ENCODE results near the gene RREB1.
"Not testable (repeated sequence)": the region's sequence is repeated elsewhere in the genome, so short reads cannot be mapped to it uniquely, and the experiment has no call there.

The RREB1 gene

DNA sequence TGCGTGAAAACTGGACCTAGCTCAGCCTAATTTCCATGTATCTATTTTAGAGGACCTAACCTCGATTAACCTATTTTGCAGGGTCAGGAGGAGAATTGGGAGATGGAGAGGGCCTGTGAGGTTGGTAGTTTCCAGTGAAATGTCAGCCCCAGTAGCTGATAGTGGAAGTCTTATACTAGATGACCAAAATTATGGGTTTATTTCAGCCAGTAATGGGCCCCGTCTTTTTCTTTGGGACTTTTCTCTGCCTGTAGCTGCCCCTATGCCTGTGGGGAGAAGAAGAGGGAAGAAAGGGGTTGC, 37.8 kb downstream of the RREB1 start:
- DNase-seq: no peak

- no peak for DNase-seq
Measured at GRCh38 chr6:7145885-7146828, 38.4 kb downstream of the RREB1 start.

DNA sequence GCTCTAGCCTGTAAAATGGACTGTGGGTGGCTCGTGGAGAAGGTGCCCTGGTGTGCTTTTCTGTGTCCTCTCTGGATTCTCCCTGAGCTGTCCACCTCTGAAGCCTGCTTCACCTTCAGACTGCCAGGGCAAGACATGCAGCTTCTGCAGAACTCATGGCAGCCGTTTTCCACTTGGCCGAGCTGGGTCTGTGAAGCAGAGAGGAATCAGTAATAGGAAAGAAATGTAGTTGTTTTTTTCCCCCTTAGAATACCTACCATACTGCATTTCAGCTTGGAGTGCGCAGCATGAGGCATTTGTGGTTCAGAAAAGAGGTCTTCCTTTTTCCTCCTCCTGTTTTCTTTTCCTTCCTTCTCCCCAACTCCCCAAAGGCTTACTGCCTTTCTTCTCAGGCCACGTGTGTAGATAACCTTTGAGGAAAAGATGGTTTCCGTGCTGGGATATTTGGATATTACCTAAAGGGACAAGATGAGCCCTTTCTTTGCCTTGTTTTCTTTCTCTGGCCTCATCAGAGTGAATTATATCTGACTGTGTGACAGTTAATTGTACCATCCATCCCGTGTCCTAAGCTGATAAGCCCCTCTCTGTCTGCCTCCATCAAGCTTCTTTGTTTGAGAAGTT, 39.4 kb downstream of the RREB1 start:
- no peak for DNase-seq

GRCh38 chr6:7148100-7148822, 40.5 kb downstream of the RREB1 start:
- no peak for DNase-seq

DNA sequence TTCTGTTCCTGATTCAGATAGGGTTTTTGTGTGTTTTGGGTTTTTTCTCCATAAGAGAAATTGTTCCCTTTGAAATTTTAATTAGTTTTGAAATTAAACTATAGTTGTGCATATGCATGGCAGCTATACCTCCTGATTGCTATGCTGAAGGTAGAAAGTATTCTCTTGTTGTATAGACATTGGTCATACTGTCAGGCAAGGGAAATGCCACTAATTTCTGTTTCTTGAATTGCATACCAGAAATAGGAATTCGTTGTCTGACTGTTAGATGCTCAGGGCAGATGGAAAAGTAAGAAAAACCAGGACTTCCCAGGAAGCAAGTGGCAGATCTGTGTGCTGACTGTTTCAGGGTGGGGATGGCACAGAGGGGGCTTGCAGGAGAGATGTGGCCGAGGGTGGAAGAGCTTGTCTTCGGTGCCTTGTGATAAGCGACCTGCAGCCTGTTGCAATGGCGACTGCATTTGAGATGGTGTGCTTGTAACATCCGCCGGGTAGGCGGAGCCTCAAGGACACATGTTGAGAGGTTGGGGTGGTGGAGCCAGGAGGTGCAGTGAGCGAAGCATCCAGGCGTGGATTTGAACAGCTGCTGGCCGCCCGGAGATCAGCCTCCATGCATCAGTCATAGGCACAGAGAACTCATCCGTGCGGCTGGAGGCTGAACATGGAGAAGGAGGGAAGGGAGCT, 42.8 kb downstream of the RREB1 start:
- DNase-seq: no peak

DNA sequence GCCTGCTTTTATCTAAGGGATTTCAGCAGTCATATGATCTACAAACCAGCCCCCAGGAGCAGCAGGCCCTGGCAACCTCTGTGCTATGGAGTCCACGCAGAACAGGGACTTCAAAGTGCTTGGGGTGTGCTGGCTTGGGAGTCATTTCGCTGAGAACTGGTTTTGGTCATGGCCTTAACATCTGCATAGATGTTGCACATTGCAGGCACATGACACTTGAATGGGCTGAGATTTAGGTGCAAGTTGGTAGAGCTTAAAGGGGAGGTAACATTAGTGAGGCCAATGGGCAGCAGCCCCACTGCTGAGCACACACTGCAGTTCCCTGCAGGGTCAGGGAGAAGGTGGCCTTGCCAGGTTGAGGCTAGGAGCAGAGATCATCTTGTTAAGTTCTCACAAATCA, 43.6 kb downstream of the RREB1 start:
- DNase-seq: no peak

- no peak for DNase-seq
Measured at GRCh38 chr6:7152462-7152861, 44.7 kb downstream of the RREB1 start.

- no peak for DNase-seq
Measured at GRCh38 chr6:7153789-7154188, 46.0 kb downstream of the RREB1 start.

DNA sequence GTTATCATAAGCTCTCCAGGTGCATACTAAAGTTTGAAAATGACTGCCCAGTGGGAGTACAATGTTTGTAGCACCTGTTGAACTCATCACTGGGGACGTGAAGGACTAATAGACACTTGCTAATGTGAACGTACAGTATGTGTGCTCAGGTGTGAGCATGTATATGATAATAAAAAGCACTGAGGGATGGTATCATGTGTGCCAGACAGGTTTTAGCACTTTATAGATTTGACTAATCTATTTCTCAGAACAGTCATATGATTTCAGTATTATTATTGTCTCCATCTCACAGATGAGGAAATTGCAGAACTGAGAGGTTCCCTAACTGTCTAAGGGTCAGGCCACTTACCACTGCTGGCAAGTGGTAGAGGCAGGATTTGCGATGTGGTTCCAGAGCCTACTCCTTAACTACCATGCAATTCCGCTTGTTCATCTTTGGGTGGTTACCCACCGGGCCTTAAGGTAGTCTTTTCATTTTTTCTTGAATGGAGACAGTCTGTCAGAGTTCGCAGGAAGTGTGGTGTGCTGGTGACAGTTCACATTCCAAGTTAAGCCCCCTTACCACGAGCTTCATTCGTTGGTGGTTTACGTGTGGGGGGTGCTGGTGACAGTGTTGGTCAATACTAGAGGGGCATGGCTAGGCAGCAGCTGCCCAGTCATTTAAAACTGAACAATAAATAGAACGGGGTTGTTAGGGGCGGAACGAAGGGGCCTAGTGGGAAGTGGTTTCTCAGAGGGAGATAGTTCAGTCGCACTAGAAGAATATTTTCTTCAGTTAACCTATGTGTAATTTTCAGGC, 46.8 kb downstream of the RREB1 start:
- no peak for DNase-seq

GRCh38 chr6:7155871-7156579, 48.3 kb downstream of the RREB1 start:
- DNase-seq: no peak

GRCh38 chr6:7156643-7157278, 49.0 kb downstream of the RREB1 start:
- no peak for DNase-seq

DNA sequence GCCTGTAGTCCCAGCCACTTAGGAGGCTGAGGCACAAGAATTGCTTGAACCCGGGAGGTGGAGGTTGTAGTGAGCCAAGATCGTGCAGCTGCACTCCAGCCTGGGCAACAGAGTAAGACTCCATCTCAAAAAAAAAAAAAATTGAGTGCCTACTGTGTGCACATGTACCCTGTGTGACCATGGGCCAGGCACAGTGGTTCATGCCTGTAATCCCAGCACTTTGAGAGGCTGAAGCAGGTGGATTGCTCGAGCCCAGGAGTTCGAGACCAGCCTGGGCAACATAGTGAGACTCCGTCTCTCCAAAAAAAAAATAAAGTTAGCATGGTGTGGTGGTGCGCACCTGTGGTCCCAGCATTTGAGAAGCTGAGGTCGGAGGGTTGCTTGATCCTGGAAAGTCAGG, 49.5 kb downstream of the RREB1 start:
- not testable (repeated sequence) for DNase-seq

DNA sequence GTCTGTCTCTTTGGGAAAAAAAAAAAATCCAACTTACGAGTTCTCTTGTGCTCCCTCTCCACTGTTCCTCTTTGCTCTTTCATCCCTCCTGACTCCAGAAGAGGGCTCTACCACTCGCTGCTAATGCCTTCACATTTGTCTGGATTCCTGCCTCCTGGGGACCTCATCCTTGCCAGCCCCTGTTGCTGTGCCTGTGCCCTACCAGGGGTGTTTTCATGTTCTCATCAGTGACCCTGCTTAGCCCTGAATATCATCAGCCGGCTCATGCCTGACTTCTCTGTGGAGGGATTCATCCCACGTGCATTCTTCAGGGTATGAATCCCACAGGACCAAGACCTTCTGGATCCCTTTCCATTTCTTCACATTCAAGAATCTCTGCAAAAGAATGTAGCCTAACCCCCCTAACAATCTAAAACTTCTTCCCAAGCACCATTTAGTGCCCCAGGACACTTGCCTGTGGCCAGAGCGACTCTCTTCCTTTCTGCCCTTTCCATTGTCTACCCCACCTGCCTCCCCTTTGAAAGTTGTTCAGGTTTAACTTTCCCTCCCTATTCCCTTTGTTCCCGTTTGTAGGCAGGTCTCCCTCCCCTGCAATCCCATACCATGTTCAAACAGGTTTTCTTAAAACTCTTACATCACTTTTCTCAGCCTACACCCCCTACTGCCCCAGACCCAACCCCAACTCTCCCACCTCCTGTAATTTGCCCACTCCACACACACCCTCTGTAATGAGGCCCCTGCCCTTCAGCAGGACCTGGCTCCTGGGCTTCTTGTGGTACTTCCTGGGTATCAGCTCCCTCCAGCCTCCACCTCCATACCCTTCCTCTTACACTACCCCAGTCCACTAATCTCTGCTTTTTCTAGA, 50.2 kb downstream of the RREB1 start:
- DNase-seq: no peak

GRCh38 chr6:7159790-7160525, 52.2 kb downstream of the RREB1 start:
- DNase-seq: no peak

DNA sequence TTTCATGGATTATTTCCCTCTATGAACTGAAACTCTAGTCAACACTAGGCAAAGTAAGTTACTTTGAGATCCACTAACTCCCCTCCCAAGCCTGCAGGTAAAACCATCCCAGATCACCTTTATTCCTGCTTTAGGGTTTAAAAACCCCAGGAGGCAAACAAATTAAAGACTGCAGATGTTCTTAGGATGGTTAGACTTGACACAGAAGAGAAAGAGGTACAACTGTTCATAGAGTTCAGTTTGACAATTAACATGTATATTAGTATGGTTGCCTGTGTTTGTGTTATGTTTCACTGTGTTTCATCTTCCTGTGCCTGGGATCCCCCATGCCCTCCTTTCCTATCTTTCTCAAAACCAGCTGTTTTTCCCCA, 53.5 kb downstream of the RREB1 start:
- DNase-seq: no peak

- DNase-seq: no peak
Measured at GRCh38 chr6:7161845-7162244, 54.1 kb downstream of the RREB1 start.

DNA sequence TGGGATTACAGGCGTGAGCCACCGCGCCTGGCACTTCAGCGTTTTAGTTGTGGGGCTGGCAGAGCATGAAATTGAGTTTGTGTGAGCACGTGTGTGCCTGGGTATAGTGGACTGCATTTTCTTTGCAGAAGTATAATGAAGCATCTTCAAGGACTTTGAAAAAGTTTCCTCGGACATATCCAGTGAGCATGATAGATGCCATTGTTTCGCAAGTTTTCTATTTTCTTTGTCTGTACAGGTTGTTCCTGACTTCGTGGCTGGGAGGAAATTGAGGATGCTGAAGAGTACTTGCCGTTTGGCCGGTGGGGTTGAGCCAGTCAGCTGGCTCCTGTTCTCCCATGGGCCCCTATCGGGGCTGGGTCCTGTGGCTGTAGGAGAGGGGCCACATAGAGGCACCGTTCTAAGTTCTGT, 55.9 kb downstream of the RREB1 start:
- no peak for DNase-seq

GRCh38 chr6:7164536-7165001, 56.8 kb downstream of the RREB1 start:
- DNase-seq: no peak

Data from NCI-H1105 (cell line).